Ectodermal cell (in vitro differentiated cells): ENCODE data around the gene TMEM121B. TPM values are rescaled to one million over a fixed set of nuclear protein-coding genes. Genes with fewer than 3 reads are reported as not detected.

ENCODE experiments used
- H3K27ac ChIP-seq: 2 replicates; pipeline ENCODE4 v1.7.0; 2013; ENCODE audit warnings: mild to moderate bottlenecking, low read depth, low read length; ENCODE audit not compliant: insufficient read depth, poor library complexity, severe bottlenecking
- H3K27me3 ChIP-seq: 2 replicates; pipeline ENCODE4 v1.7.0; 2013; ENCODE audit warnings: mild to moderate bottlenecking, low read length; ENCODE audit not compliant: insufficient read depth, control insufficient read depth, poor library complexity, severe bottlenecking
- H3K36me3 ChIP-seq: one replicate; pipeline ENCODE4 v1.7.0; 2013; ENCODE audit warnings: low read length; ENCODE audit not compliant: control insufficient read depth, insufficient read depth
- H3K4me1 ChIP-seq: one replicate; pipeline ENCODE4 v1.7.0; 2013; ENCODE audit warnings: low read length; ENCODE audit not compliant: control insufficient read depth, insufficient read depth
- H3K4me3 ChIP-seq: 2 replicates; pipeline ENCODE4 v1.7.0; 2013; ENCODE audit warnings: low read depth, low read length, control low read depth; ENCODE audit not compliant: insufficient read depth
- H3K9me3 ChIP-seq: 2 replicates; pipeline ENCODE4 v1.7.0; 2013; ENCODE audit warnings: mild to moderate bottlenecking, low read length, moderate library complexity; ENCODE audit not compliant: control insufficient read depth
- WGBS, 2 experiments: methylation state at CpG; one replicate each; pipeline ENCODE4 v1.1.7; 2013; ENCODE audit warnings: missing lambda C conversion rate in 2 of 2; 5-methylcytosine and 5-hydroxymethylcytosine counted together
- polyA plus RNA-seq, 4 experiments: library from polyadenylated mRNA; stranded (reverse); fragments of 50-300 nt; gene quantifications; one replicate each; pipeline ENCODE4 v1.2.3, GENCODE V29; 2013

TMEM121B gene
- polyA plus RNA-seq (2013, experiment 1 of 4), result 5.2 TPM
- 7.8 TPM for polyA plus RNA-seq (2013, experiment 2 of 4)
- 6.4 TPM for polyA plus RNA-seq (2013, experiment 3 of 4)
- polyA plus RNA-seq (2013, experiment 4 of 4), result 7.4 TPM

- peaks cover 13% of the 10 kb centered on the region for H3K4me1 ChIP-seq
- no peak within 1 kb of the TSS for H3K27ac ChIP-seq
- no peaks in the 10 kb centered on the region for H3K9me3 ChIP-seq
- no peaks in the 10 kb centered on the region for H3K36me3 ChIP-seq
- H3K4me3 ChIP-seq, result peak within 1 kb of the TSS; percentile 69
- WGBS, 2 experiments, result 9% methylated on average over 69 of the region's 69 CpGs
- H3K27me3 ChIP-seq, result peaks cover 16% of the 10 kb centered on the region
Observed at GRCh38 chr22:17121233-17122195, at the start of gene TMEM121B. TSS of gene TMEM121B (minus strand) at chr22:17121360. CDS start at chr22:17121127, 233 bp downstream.

GRCh38 chr22:17167486-17167885, 46.3 kb upstream of the TMEM121B start:
- H3K4me3 ChIP-seq, result no peak overlapping the region
- H3K9me3 ChIP-seq, result no peaks in the 10 kb centered on the region
- no peaks in the 10 kb centered on the region for H3K36me3 ChIP-seq
- WGBS, 2 experiments, result 85 to 90% methylated on average over 7 of the region's 7 CpGs
- H3K27me3 ChIP-seq, result no peaks in the 10 kb centered on the region
- no peak overlapping the region for H3K27ac ChIP-seq
- peaks cover 6% of the 10 kb centered on the region for H3K4me1 ChIP-seq

GRCh38 chr22:17164392-17165024, 43.3 kb upstream of the TMEM121B start:
- no peaks in the 10 kb centered on the region for H3K4me1 ChIP-seq
- no peaks in the 10 kb centered on the region for H3K27me3 ChIP-seq
- H3K27ac ChIP-seq, result no peak overlapping the region
- 84 to 88% methylated on average over 3 of the region's 3 CpGs for WGBS, 2 experiments
- no peaks in the 10 kb centered on the region for H3K36me3 ChIP-seq
- no peak overlapping the region for H3K4me3 ChIP-seq
- no peaks in the 10 kb centered on the region for H3K9me3 ChIP-seq

- Histone ChIP-seq H3K36me3 (no peaks in the 10 kb centered on the region), H3K4me1 (no peaks in the 10 kb centered on the region), H3K9me3 (no peaks in the 10 kb centered on the region), H3K4me3 (no peak overlapping the region), H3K27ac (no peak overlapping the region), H3K27me3 (no peaks in the 10 kb centered on the region)
- 81 to 82% methylated on average over 8 of the region's 8 CpGs for WGBS, 2 experiments
Observed at GRCh38 chr22:17162731-17163130, 41.6 kb upstream of the TMEM121B start.

GRCh38 chr22:17161991-17162390, 40.8 kb upstream of the TMEM121B start:
- Histone ChIP-seq H3K36me3 (no peaks in the 10 kb centered on the region), H3K4me3 (no peak overlapping the region), H3K27ac (no peak overlapping the region), H3K9me3 (no peaks in the 10 kb centered on the region), H3K27me3 (no peaks in the 10 kb centered on the region), H3K4me1 (no peaks in the 10 kb centered on the region)
- WGBS, 2 experiments, result 70 to 76% methylated on average over 3 of the region's 3 CpGs

GRCh38 chr22:17159504-17159951, 38.4 kb upstream of the TMEM121B start:
- 75 to 79% methylated on average over 35 of the region's 35 CpGs for WGBS, 2 experiments
- peak overlapping the region; percentile 45 for H3K4me3 ChIP-seq

GRCh38 chr22:17158568-17159503, 37.7 kb upstream of the TMEM121B start, which contains the start of gene HDHD5:
TSS of gene HDHD5 (minus strand) at chr22:17159277. CDS start at chr22:17159251, 26 bp downstream.
- 1% methylated on average over 113 to 114 of the region's 114 CpGs for whole genome bisulfite sequencing, 2 experiments
- no peaks in the 10 kb centered on the region for H3K27me3 ChIP-seq

More at GRCh38 chr22:17159504-17159951, 38.4 kb upstream of the TMEM121B start:
- H3K27me3 ChIP-seq, result no peaks in the 10 kb centered on the region
- no peaks in the 10 kb centered on the region for H3K4me1 ChIP-seq
- H3K9me3 ChIP-seq, result no peaks in the 10 kb centered on the region
- no peak overlapping the region for H3K27ac ChIP-seq
- H3K36me3 ChIP-seq, result no peaks in the 10 kb centered on the region

GRCh38 chr22:17158176-17158567, 37.0 kb upstream of the TMEM121B start:
- Histone ChIP-seq H3K4me3 (peak overlapping the region; percentile 45), H3K27me3 (no peaks in the 10 kb centered on the region), H3K27ac (no peak overlapping the region), H3K9me3 (no peaks in the 10 kb centered on the region), H3K36me3 (no peaks in the 10 kb centered on the region), H3K4me1 (no peaks in the 10 kb centered on the region)
- WGBS, 2 experiments, result 66% methylated on average over 17 of the region's 17 CpGs

More at GRCh38 chr22:17158568-17159503, 37.7 kb upstream of the TMEM121B start, which contains the start of gene HDHD5:
- Histone ChIP-seq H3K9me3 (no peaks in the 10 kb centered on the region), H3K4me3 (peak within 1 kb of the TSS; percentile 45), H3K36me3 (no peaks in the 10 kb centered on the region), H3K4me1 (no peaks in the 10 kb centered on the region), H3K27ac (peak within 1 kb of the TSS; percentile 1)

GRCh38 chr22:17157714-17158113, 36.6 kb upstream of the TMEM121B start:
- Histone ChIP-seq H3K36me3 (no peaks in the 10 kb centered on the region), H3K4me1 (no peaks in the 10 kb centered on the region), H3K9me3 (no peaks in the 10 kb centered on the region), H3K27me3 (no peaks in the 10 kb centered on the region), H3K4me3 (no peak overlapping the region), H3K27ac (no peak overlapping the region)
- WGBS, 2 experiments, result 95 to 97% methylated on average over 3 of the region's 3 CpGs
